GM21723 (cell line): Measurements from ENCODE around the gene KIAA0408.
"Not testable (repeated sequence)": the region's sequence is repeated elsewhere in the genome, so short reads cannot be mapped to it uniquely, and the experiment has no call there.

Experiments used
- ATAC-seq: cut with Tn5 transposase; IDR thresholded peaks from one replicate; pipeline ENCODE4 v1.9.1; 2021; ENCODE audit warnings: mild to moderate bottlenecking, moderate library complexity; ENCODE audit not compliant: unreplicated experiment

The KIAA0408 gene

DNA sequence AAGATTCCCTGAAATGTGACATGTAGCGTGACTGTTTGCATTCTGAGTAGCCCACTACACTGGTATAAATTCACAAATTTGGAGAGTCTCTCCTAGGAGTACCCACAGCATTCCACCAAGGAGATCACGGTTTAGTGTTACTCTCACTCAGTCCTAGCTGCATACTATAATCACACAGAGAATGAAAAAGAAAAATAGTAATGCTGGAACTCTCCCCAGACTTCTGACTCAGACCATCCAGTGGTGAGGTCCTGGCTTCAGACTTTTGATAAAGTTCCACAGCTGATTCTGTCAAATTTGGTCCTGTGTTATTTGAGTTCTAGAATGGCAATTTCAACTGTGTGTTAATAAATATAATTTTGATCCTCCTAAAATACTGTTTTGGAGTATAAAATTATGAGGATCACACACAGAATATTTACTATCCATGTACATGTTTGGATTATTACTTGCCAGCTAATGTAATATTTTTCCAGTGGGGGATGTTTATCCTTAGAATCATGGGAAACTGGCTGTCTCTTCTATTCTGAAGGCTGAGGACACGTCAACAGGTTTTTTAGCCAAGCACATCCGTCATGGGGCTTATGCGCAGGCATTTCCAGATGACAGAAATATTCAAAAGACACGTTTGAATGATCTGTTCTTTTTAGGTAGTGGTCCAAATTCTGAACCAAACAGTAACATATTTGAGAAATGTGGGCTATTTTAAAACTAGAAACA is 5.1 kb upstream of the KIAA0408 start:
- no peak for ATAC-seq

GRCh38 chr6:127463056-127463455 is 3.9 kb upstream of the KIAA0408 start:
- no peak for ATAC-seq

- no peak for ATAC-seq
These were observed 3.2 kb upstream of the KIAA0408 start for GRCh38 chr6:127462376-127462775.

GRCh38 chr6:127460465-127460864 is 1.3 kb upstream of the KIAA0408 start:
- no peak for ATAC-seq

GRCh38 chr6:127458817-127459216 is 372 bp downstream of the KIAA0408 start:
- ATAC-seq: no peak

DNA sequence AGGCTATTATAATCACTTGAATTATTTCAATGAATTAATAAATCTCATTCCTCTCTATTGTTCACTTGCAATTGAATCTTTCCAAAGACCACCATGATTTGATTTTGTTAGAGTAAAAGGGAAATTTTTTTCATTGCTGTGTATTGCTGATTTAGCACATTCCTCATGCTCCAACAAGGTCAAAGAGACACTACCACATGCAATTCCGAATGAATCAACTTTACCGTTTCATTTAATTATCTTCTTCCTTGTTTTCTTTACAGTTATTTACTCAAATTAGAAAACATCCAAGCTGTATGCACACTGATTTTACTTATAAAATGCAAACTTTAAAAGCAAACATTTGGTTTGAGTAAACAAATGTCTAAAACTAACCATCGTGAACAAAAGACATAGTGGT is 967 bp downstream of the KIAA0408 start:
- no peak for ATAC-seq

DNA sequence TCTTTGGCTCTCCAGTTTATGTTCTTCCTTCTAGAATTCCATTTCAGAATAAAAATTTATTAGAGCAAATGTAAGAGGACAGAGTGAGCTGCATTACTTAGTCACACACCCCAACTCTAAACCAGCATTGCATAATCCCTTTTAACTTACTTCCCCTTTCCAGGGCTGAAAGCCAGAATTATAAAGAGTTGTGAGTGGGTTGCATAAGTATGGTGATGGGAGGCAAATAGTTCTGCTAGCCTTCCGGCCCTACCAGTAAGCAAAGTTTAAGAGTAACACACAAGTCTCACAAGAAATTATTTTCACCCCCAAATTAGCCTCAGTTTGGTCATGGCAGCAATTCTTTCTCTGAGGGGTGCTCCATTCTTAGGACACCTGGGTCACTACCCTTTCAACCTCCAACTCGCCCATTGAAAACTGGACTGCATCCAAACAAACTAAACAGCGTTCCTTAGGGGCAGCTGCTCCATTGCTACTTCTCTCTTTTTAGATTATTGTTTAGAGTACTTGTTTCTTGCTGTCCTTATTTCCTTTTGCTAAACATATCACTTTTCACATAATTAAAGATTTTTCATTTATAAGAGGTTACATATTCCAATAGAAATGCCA is 1.6 kb downstream of the KIAA0408 start:
- ATAC-seq: no peak

GRCh38 chr6:127456465-127456864 is 2.7 kb downstream of the KIAA0408 start:
- ATAC-seq: no peak

DNA sequence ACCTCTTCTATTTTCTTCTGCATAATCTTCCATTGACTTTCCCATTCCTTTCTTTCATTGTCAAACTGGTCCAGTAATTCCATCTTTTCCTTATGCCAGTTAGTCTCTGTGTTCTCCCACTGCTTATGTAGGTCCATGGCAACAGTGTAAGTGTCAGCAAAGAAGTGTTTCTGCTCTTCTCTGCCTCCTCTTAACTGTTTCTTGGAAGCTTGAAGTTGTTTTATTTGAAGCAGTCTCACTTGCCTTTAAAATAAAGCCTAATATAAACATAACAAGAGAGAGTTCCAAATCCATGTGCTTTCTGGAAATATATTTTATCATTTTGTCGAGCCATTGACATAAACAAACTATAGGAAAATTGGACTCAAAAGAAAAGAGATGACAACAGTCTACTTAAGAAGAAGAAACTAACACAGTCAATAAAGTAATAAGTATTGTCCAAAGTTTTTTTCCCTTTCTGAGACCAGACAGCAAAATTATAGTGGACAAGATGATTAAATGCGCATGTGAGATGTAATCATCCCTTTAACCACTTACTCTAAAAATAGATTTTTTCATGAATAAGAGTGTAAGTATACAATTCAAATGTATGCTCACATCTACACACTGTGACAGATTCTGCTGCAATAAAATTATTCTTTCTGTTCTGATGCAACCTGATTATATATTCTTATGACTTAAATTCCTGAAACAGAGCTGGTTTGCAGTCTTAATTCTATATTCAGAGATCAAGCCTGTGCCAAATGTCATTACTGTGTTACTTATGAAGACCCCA is 5.2 kb downstream of the KIAA0408 start:
- no peak for ATAC-seq

DNA sequence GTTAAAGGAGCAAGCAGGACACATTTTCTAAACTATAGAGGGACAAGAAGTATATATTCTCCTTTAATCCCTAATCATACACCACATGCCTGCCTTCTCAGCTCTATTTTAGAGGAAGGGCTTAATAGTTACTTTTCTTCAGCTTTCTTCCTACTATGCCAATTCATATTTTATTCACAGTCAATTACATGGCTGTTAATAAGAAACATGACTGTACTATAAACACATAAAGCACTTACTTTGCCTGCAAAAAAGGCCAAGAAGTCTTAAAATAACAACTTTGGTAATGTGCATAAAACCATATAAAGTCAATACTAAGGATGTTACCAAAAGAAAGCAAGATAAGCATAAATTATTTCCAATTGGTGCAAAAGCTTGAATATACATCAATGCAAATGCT is 6.4 kb downstream of the KIAA0408 start:
- ATAC-seq: no peak

- ATAC-seq: no peak
These were observed 7.8 kb downstream of the KIAA0408 start for GRCh38 chr6:127451388-127451787.

DNA sequence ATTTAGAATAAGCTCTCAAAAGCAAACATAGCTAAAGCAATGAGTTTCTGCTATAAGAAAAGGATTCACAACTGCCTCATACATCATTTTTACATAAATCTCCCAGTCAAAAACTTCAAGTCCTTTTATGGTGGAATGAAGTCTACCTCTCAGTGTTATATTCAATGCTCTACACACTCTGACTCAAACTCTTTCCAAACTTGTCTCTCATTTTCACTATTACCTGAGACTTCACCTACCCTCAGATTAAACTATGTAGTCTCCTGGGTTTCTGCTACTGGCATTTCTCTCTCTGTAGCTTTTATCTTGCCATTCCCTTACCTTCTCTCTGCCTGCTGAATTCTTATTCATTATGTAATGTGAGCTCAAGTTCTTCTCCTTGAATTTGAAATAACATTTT is 11.4 kb downstream of the KIAA0408 start:
- no peak for ATAC-seq

GRCh38 chr6:127446356-127446755 is 12.8 kb downstream of the KIAA0408 start:
- ATAC-seq: no peak

DNA sequence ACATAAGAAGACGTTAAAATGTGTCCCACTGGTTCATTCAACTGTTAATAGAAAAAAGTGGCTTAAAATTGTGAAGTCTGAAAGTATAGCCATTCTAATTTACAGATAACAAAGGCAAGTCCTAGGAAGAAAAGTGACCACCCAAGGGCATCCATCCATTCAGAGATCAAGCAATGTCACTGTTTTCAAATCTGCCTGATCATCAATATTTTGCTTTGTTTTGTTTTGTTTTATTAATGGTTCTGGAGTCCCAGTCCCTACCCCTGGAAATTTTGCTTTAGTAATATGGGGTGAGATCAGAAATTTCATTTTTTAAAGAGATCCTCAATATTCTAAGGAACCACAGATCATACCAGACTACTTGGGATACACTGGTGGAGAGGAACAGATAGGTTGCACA is 17.3 kb downstream of the KIAA0408 start:
- no peak for ATAC-seq

- ATAC-seq: no peak
These were observed 19.5 kb downstream of the KIAA0408 start for GRCh38 chr6:127439718-127440117.

- no peak for ATAC-seq
These were observed 22.5 kb downstream of the KIAA0408 start for GRCh38 chr6:127436578-127437110.

DNA sequence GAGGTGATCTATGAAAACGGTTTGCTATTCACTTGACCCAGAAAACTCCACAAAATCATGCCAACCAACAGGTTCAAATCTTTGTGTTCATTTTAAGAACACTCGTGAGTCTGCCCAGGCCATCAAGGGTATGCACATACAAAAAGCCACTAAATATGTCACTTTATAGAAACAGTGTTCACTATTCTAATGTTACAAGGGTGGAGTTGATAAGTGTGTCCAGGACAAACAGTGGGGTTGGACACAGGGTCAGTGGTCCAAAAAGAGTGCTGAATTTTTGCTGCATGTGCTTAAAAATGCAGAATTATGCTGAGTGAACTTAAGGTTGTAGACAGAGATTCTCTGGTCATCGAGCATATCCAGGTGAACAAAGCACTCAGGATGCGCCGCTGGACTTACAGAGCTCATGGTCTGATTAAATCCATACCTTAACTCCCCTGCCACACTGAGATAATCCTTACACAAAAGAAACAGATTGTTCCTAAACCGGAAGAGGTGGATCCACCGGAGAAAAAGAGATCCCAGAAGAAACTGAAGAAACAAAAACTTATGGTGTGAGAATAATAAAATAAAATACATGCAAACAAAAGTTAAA is 23.5 kb downstream of the KIAA0408 start:
- ATAC-seq: no peak

DNA sequence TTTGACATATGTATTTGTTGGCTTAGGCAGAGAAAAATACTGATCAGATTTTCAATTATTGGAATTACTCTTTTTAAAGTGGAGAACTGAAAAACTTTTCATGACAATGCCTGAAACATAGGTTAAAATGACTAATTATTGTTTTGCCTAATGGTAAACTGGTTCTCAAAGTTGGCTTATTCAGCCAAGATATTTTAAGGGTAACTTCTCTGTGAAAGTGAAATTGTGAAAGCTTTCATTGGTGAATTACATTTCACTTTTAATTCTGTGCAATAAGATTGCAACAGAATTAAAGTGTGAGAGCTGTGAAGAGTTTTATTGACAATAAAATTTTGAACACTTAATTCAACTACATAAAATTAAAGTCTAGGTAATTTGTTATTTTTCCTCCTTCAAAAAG is 24.5 kb downstream of the KIAA0408 start:
- ATAC-seq: no peak

DNA sequence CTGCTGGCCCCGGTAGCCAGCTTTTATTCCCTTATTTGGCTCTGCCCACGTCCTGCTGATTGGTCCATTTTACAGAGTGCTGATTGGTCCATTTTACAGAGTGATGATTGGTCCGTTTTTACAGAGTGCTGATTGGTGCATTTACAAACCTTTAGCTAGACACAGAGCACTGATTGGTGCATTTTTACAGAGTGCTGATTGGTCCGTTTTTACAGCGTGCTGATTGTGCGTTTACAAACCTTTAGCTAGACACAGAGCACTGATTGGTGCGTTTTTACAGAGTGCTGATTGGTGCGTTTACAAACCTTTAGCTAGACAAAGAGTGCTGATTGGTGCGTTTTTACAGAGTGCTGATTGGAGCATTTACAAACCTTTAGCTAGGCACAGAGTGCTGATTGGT is 30.6 kb downstream of the KIAA0408 start:
- not testable (repeated sequence) for ATAC-seq

DNA sequence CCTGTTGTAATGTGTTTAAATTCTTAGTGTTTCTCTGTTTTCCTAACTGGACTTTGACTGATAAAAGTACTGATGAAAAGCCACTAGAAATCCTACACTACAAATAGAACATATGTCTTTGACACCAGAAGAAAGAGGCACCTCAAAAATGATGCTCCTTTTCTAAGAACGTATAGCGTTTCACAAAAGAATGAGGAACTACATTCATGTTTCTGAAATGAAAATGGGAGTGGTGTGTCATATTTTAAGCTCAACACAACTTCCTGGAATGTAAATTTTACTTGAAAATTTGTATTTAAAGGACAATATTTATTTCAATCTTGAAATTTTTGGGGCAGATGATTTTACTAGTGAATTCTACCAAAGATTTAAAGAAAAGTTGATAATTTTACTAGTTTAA is 35.3 kb downstream of the KIAA0408 start:
- no peak for ATAC-seq

DNA sequence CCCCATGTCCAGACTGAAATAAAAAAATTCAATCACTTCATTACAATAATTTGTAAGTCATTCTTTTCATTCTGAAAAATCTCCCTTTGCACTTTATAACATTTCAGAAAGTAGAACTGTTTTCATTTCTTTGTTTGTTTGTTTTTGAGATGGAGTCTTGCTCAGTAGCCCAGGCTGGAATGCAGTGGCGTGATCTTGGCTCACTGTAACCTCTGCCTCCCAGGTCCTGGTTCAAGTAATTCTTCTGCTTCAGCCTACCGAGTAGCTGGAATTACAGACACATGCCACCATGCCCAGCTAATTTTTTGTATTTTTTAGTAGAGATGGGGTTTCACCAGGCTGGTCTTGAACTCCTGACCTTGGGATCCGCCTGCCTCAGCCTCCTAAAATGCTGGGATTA is 38.0 kb downstream of the KIAA0408 start:
- not testable (repeated sequence) for ATAC-seq
